ENCODE data around the gene FSIP1. TPM values are rescaled to one million over a fixed set of nuclear protein-coding genes. Genes with fewer than 3 reads are reported as not detected.

Gene FSIP1
- 0.55 to 0.61 TPM (median 0.60 TPM) in 3 replicates for total RNA-seq (2021)
- percentile 36 among the genes with signal in this experiment for Bru-seq, nascent RNA
- long read RNA-seq, experiment 1, partial matches to known transcripts: 30 of 210 reads
- long read RNA-seq, experiment 1, other reads (novel, unspliced or antisense): 179 of 210 reads
- long read RNA-seq, experiment 2, partial matches to known transcripts: 1 of 3 reads
- long read RNA-seq, experiment 2, other reads (novel, unspliced or antisense): 1 of 3 reads
- long read RNA-seq, experiment 3, partial matches to known transcripts: 1 of 7 reads
- long read RNA-seq, experiment 3, other reads (novel, unspliced or antisense): 3 of 7 reads

DNA sequence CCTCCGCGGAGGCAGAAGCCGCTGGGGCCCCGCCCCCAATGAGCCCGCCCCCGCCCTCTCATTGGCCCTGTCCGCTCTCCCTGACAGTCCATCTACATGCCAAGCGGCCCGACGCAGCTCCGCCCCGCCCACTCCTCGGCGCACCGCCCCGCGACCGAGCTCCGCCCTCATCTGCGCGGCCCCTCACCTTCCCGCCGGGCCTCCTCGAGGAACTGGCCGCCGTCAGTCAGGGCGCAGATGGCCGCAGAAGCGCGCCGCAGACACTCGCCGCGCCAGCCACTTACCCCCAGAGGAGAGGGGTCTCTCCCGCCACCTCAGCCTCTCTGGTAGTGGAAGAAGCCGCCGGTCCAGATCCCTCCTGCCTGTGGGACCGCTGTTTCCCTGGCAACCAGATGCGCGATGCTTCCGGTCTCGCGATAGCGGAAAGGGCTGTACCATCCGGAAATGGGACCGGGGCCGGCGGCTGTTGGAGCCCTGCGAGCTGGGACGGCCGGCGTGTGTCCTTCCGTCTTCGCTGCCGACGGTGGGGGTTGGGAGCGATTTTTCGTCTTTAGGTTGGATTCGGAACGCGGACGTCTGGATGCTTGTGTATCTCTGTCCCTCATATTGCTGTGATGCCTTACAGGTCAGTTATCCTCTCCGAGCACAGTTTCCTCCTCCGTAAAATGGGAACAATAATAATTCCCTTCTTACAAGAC lies at the start of gene FSIP1:
TSS of gene FSIP1 (minus strand) at position 401 of the 698 bp plus-strand sequence. CDS start 6,317 bp downstream, outside the sequence.
- ATAC-seq: peak; percentile 97
- H3K9me3 Mint-ChIP-seq: peaks cover 8% of the 10 kb centered on the region
- H3K36me3 Mint-ChIP-seq: no peaks in the 10 kb centered on the region
- peak within 1 kb of the TSS; percentile 79 for H3K4me3 Mint-ChIP-seq
- peak within 1 kb of the TSS; percentile 89 for H3K27ac Mint-ChIP-seq
- POLR2A ChIA-PET: interaction anchor here (0.6 to 1.2 kb wide), 3 partner anchors 141 to 200 kb away, joined by 3 to 4 read pairs (median 4); partner anchors contain the start of gene EIF2AK4
- CTCF ChIA-PET: interaction anchor here (0.6 to 1.9 kb wide), 11 partner anchors 26 to 1148 kb away, joined by 3 to 12 read pairs (median 3); partner anchors contain the start of gene DISP2
- peaks cover 52% of the 10 kb centered on the region for H3K4me1 Mint-ChIP-seq
- H3K27me3 Mint-ChIP-seq (ENCODE audit: low read depth): no peaks in the 10 kb centered on the region
- peak; percentile 97 for DNase-seq (ENCODE audit: low spot score)
- TF ChIP-seq ZNF671 (CRISPR knock-in tag; IDR thresholded peaks at IDR 0.05) (no peak), NR2C2 (CRISPR knock-in tag; IDR thresholded peaks at IDR 0.05) (no peak), SP1 (CRISPR knock-in tag; conservative IDR thresholded peaks at IDR 0.05) (peak; percentile 84; the same call in 1 of the 2 replicates), ZNF121 (CRISPR knock-in tag; IDR thresholded peaks at IDR 0.05) (no peak), OVOL2 (CRISPR knock-in tag; IDR thresholded peaks at IDR 0.05; ENCODE audit: borderline replicate concordance) (no peak), JAZF1 (CRISPR knock-in tag; IDR thresholded peaks at IDR 0.05) (no peak), ATF1 (CRISPR knock-in tag; IDR thresholded peaks at IDR 0.05) (no peak), PRRX2 (CRISPR knock-in tag; IDR thresholded peaks at IDR 0.05) (no peak), ZNF138 (CRISPR knock-in tag; conservative IDR thresholded peaks at IDR 0.05) (no peak), MYBL2 (CRISPR knock-in tag; IDR thresholded peaks at IDR 0.05) (no peak), SMAD3 (CRISPR knock-in tag; IDR thresholded peaks at IDR 0.05; ENCODE audit: borderline replicate concordance) (no peak)
- TF ChIP-seq, protein P1, sequence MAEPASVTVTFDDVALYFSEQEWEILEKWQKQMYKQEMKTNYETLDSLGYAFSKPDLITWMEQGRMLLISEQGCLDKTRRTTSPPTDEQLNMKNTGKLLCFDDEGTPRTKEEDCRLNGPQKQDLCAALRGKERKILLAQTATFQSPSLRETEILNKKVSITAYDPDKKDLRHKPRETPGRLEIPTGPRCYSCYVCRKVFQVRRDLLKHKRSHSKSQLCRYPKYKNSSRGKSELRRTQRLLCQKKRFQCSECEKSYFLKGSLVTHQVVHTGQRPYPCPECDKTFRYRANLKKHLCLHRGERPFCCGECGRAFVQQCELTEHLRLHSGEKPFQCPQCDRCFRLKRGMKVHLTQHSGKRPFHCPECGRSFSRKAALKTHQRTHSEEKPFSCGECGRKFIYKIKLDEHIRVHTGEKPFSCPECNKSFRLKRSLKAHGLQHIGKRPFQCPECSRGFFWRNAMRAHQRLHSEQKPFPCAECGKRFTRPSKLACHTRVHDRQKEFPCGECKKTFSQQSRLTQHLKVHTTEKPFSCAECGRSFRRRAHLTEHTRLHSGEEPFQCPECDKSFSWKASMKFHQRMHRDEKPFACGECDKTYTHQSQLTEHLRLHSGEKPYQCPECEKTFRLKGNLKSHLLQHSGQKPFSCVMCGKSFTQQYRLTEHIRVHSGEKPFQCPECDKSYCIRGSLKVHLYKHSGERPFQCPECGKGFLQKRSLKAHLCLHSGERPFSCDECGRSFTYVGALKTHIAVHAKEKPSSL (CRISPR knock-in tag; conservative IDR thresholded peaks at IDR 0.05): no peak
- TF ChIP-seq, protein P2, sequence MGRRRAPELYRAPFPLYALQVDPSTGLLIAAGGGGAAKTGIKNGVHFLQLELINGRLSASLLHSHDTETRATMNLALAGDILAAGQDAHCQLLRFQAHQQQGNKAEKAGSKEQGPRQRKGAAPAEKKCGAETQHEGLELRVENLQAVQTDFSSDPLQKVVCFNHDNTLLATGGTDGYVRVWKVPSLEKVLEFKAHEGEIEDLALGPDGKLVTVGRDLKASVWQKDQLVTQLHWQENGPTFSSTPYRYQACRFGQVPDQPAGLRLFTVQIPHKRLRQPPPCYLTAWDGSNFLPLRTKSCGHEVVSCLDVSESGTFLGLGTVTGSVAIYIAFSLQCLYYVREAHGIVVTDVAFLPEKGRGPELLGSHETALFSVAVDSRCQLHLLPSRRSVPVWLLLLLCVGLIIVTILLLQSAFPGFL (CRISPR knock-in tag; IDR thresholded peaks at IDR 0.05; ENCODE audit: borderline replicate concordance): no peak
- TF ChIP-seq, protein P3, sequence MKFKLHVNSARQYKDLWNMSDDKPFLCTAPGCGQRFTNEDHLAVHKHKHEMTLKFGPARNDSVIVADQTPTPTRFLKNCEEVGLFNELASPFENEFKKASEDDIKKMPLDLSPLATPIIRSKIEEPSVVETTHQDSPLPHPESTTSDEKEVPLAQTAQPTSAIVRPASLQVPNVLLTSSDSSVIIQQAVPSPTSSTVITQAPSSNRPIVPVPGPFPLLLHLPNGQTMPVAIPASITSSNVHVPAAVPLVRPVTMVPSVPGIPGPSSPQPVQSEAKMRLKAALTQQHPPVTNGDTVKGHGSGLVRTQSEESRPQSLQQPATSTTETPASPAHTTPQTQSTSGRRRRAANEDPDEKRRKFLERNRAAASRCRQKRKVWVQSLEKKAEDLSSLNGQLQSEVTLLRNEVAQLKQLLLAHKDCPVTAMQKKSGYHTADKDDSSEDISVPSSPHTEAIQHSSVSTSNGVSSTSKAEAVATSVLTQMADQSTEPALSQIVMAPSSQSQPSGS (CRISPR knock-in tag; IDR thresholded peaks at IDR 0.05; ENCODE audit: borderline replicate concordance, low read depth): no peak
- TF ChIP-seq, protein P4, sequence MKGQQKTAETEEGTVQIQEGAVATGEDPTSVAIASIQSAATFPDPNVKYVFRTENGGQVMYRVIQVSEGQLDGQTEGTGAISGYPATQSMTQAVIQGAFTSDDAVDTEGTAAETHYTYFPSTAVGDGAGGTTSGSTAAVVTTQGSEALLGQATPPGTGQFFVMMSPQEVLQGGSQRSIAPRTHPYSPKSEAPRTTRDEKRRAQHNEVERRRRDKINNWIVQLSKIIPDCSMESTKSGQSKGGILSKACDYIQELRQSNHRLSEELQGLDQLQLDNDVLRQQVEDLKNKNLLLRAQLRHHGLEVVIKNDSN (CRISPR knock-in tag; IDR thresholded peaks at IDR 0.05): no peak
- TF ChIP-seq, protein P5, sequence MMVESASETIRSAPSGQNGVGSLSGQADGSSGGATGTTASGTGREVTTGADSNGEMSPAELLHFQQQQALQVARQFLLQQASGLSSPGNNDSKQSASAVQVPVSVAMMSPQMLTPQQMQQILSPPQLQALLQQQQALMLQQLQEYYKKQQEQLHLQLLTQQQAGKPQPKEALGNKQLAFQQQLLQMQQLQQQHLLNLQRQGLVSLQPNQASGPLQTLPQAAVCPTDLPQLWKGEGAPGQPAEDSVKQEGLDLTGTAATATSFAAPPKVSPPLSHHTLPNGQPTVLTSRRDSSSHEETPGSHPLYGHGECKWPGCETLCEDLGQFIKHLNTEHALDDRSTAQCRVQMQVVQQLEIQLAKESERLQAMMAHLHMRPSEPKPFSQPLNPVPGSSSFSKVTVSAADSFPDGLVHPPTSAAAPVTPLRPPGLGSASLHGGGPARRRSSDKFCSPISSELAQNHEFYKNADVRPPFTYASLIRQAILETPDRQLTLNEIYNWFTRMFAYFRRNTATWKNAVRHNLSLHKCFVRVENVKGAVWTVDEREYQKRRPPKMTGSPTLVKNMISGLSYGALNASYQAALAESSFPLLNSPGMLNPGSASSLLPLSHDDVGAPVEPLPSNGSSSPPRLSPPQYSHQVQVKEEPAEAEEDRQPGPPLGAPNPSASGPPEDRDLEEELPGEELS (CRISPR knock-in tag; IDR thresholded peaks at IDR 0.05): peak; percentile 67; the same call in 1 of the 2 replicates
- TF ChIP-seq, protein P6, sequence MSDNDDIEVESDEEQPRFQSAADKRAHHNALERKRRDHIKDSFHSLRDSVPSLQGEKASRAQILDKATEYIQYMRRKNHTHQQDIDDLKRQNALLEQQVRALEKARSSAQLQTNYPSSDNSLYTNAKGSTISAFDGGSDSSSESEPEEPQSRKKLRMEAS (CRISPR knock-in tag; IDR thresholded peaks at IDR 0.05): peak; percentile 83
- TF ChIP-seq, protein P7, sequence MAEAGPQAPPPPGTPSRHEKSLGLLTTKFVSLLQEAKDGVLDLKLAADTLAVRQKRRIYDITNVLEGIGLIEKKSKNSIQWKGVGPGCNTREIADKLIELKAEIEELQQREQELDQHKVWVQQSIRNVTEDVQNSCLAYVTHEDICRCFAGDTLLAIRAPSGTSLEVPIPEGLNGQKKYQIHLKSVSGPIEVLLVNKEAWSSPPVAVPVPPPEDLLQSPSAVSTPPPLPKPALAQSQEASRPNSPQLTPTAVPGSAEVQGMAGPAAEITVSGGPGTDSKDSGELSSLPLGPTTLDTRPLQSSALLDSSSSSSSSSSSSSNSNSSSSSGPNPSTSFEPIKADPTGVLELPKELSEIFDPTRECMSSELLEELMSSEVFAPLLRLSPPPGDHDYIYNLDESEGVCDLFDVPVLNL (CRISPR knock-in tag; IDR thresholded peaks at IDR 0.05; ENCODE audit: borderline replicate concordance, low read depth): 0 out of 2 replicates have a peak, but pooled peaks have one; percentile 19
- TF ChIP-seq, protein P8, sequence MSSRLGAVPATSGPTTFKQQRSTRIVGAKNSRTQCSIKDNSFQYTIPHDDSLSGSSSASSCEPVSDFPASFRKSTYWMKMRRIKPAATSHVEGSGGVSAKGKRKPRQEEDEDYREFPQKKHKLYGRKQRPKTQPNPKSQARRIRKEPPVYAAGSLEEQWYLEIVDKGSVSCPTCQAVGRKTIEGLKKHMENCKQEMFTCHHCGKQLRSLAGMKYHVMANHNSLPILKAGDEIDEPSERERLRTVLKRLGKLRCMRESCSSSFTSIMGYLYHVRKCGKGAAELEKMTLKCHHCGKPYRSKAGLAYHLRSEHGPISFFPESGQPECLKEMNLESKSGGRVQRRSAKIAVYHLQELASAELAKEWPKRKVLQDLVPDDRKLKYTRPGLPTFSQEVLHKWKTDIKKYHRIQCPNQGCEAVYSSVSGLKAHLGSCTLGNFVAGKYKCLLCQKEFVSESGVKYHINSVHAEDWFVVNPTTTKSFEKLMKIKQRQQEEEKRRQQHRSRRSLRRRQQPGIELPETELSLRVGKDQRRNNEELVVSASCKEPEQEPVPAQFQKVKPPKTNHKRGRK (CRISPR knock-in tag; IDR thresholded peaks at IDR 0.05; ENCODE audit: borderline replicate concordance): no peak
- TF ChIP-seq, protein P9, sequence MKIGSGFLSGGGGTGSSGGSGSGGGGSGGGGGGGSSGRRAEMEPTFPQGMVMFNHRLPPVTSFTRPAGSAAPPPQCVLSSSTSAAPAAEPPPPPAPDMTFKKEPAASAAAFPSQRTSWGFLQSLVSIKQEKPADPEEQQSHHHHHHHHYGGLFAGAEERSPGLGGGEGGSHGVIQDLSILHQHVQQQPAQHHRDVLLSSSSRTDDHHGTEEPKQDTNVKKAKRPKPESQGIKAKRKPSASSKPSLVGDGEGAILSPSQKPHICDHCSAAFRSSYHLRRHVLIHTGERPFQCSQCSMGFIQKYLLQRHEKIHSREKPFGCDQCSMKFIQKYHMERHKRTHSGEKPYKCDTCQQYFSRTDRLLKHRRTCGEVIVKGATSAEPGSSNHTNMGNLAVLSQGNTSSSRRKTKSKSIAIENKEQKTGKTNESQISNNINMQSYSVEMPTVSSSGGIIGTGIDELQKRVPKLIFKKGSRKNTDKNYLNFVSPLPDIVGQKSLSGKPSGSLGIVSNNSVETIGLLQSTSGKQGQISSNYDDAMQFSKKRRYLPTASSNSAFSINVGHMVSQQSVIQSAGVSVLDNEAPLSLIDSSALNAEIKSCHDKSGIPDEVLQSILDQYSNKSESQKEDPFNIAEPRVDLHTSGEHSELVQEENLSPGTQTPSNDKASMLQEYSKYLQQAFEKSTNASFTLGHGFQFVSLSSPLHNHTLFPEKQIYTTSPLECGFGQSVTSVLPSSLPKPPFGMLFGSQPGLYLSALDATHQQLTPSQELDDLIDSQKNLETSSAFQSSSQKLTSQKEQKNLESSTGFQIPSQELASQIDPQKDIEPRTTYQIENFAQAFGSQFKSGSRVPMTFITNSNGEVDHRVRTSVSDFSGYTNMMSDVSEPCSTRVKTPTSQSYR (CRISPR knock-in tag; IDR thresholded peaks at IDR 0.05): peak; percentile 64; the same call in 1 of the 2 replicates
- TF ChIP-seq, protein P10, sequence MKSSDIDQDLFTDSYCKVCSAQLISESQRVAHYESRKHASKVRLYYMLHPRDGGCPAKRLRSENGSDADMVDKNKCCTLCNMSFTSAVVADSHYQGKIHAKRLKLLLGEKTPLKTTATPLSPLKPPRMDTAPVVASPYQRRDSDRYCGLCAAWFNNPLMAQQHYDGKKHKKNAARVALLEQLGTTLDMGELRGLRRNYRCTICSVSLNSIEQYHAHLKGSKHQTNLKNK (CRISPR knock-in tag; IDR thresholded peaks at IDR 0.05): no peak
